Renal cortical epithelial cell (primary cell): Measurements from ENCODE around the gene NTN4. TPM values are rescaled to one million over a fixed set of nuclear protein-coding genes. Genes with fewer than 3 reads are reported as not detected.
"Not testable (repeated sequence)": the region's sequence is repeated elsewhere in the genome, so short reads cannot be mapped to it uniquely, and the experiment has no call there.

ENCODE experiments used
- DNase-seq: peaks from one replicate; pipeline ENCODE4 v3.0.0-alpha.2; 2011; ENCODE audit warnings: low read depth
- total RNA-seq: library from RNA; depleted of rRNA; stranded (reverse); fragments of >200 nt; gene quantifications from 2 replicates; pipeline ENCODE4 v1.2.3, GENCODE V29; 2014

The NTN4 gene
- total RNA-seq, 1 donor from 2014 or later, result 253 TPM

DNA sequence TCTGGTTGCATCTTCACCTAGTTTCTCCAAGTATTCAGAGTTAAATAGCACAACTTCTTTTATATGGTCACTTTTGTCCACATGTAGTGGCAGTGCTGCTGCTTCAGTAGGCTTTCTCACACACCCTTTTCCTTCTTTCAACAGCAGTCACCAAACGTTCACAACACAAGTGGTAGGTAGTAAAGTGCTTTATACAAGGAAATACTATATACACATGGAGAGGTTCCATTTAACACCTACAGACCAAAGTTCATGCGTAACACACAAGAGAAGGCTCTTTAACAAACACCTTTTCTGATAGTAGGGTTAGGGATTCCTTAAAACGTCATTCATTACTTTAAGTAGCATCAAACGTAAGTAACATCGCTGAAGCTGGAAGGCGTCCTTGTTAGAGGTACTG lies 132.2 kb downstream of the NTN4 start:
- DNase-seq, result no peak

- not testable (repeated sequence) for DNase-seq
These were observed 135.9 kb downstream of the NTN4 start for GRCh38 chr12:95654665-95655064.

- peak; percentile 93 for DNase-seq
These were observed 136.6 kb downstream of the NTN4 start for GRCh38 chr12:95653771-95654546.

- DNase-seq, result no peak
These were observed 138.9 kb downstream of the NTN4 start for GRCh38 chr12:95651681-95652080.

DNA sequence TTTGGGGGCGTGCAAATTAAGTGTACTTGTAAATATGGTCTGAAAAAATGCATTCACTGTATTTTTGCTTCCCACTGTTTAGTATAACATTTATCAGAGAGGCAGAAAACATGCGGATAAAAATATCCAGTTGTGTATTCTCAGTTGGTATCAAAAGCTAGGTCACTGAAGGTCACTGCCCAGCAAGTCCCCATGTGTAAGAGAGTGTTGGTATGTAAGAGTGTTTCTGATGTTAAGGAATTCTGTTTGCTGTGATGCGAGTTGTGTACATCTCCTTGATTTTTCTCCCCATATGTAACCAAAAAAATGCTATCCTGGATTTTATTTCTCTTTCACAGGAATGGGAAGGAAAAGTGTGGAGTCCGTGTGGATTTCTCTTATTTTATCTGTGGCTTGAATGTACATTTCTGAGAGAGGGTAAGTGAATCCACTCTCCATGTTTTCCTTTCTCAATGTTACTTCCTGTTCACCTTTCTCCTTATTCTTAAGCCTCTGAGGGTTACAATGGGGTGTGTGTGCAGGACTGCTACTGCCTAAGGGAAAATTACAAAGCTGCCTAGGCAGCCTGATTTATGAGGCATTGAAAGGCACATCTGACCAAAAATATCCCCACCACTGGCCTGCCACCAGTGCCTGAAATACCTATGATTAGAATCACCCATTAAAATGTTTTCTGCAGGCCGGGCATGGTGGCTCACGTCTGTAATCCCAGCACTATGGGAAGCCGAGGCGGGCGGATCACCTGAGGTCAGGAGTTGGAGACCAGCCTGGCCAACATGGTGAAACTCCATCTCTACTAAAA lies 141.4 kb downstream of the NTN4 start:
- DNase-seq, result peak; percentile 99

- DNase-seq, result peak; percentile 94
These were observed 143.8 kb downstream of the NTN4 start for GRCh38 chr12:95646781-95647190.

GRCh38 chr12:95643256-95643655 lies 147.3 kb downstream of the NTN4 start:
- DNase-seq, result no peak

- DNase-seq, result no peak
These were observed 148.0 kb downstream of the NTN4 start for GRCh38 chr12:95642583-95642982.

GRCh38 chr12:95641299-95641952 lies 149.1 kb downstream of the NTN4 start:
- DNase-seq, result no peak

- no peak for DNase-seq
These were observed 150.0 kb downstream of the NTN4 start for GRCh38 chr12:95640516-95640915.

- peak; percentile 69 for DNase-seq
These were observed 153.0 kb downstream of the NTN4 start for GRCh38 chr12:95637471-95638155.

GRCh38 chr12:95637010-95637409 lies 153.6 kb downstream of the NTN4 start:
- DNase-seq, result no peak

GRCh38 chr12:95634622-95635621 lies 155.6 kb downstream of the NTN4 start:
- peak; percentile 100 for DNase-seq

GRCh38 chr12:95633732-95634465 lies 156.7 kb downstream of the NTN4 start:
- peak; percentile 51 for DNase-seq

DNA sequence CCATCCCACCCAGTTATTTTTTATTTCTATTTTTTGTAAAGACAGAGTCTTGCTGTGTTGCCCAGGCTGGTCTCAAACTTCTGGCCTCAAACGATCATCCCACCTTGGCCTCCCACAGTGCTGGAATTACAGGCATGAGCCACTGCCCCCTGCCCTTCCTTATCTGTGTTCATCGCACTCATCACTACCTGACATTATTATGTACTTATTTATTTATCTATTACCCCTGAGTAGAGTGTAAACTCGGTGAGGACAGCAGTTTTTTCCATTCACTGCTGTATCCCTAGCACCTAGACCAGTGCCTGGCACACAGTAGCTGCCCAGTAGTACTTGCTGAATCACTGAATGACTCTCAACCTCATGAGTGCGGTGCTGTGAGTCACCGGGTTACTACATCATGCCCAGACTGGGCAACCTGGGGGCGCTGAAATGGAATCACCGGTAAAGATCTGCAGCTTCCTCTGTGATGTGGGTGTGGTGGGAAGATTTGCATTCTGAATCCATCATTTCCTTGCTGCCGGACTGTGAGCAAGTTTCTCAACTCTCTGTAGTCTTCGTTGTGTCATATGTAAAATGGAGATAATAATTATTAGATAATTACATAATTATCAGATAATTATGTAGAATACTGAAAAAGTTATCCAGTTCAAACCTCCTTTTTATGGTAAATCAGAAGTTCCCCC lies 157.4 kb downstream of the NTN4 start:
- DNase-seq, result peak; percentile 98

- no peak for DNase-seq
These were observed 160.1 kb downstream of the NTN4 start for GRCh38 chr12:95630496-95630895.

DNA sequence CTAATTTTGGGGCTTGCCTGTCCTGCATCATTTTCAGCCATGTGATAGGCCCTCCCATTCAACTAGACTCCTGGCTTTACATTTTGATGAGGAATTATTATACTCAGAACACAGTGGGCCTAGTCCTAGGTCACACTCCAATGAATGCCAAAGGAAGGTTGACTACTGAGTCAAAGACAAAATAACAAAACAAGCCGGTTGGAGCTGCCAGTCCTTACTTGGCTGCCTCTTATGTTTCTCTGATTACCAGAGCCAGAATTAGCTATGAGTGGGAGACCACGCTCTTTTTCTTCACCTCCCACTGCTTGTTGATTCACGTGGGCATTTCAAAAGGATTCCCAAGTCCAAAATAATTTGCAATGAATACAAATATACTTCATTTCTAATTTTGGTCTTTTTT lies 161.2 kb downstream of the NTN4 start:
- DNase-seq, result peak; percentile 57

DNA sequence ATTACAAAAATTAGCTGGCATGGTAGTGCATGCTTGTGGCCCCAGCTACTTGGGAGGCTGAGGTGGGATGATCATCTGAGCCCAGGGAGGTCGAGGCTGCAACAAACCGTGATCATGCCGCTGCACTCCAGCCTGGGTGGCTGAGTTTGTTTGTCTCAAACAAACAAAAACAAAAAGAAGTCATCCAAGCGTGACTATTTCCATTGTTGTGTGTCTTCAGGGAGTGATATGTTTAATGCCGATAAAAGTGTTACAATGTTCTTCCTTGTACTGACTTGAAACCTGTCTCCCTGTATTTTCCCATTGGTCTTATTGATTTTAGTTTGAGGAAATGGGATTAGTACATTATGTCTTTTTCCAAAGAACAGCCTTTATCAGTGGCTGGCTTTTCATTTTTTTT lies 163.7 kb downstream of the NTN4 start:
- DNase-seq, result peak; percentile 53

DNA sequence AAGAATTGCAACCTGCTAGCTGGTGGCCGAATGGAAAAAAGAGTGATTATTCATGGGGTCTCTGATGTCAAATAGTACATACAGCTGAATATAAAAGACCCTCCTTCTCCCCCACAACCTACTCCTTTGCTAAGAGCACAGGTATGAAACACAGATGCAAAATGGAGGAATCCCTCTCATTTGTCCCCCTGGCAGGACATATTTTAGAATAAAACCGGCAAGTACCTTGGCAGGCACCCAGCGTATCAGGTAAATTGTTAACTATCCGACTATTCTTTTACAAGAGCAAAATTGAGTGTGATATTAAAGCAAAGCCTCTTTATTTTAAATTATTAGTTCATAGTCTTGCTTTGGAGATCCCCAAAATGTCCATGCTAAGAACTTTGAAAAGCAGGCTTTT lies 165.6 kb downstream of the NTN4 start:
- DNase-seq, result peak; percentile 70
